ENCODE results near the gene TARP.
A peak's percentile ranks its signal among the peaks of the same experiment; 100 is the strongest.

The TARP gene

DNA sequence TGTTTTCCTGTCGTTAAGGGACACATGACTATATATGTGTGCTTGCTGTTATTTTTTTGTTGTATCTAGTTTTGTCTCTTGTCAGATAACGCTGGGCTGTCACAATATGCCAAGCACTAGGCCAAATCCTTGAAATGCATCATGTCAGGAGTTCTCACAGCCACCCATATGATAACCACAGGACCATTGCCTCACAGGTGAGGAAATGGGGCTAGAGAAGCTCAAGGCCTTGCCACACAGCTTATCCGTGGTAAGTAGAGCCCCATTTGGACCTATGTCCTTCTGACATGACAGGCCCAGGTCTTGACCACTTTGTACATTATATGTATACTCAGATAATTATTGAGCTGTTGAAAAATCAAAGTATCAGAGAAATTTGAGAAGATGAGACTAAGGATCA lies 42.0 kb upstream of the TARP start:
- CTCF ChIA-PET = interaction anchor here (1.6 to 7.1 kb wide), 4 partner anchors 16 to 207 kb away, joined by 4 to 116 read pairs (median 15); no protein-coding TSS in a partner anchor
- no peaks in the 10 kb centered on the region for H3K9me3 Mint-ChIP-seq (ENCODE audit: insufficient read depth)
- no peaks in the 10 kb centered on the region for H3K27me3 Mint-ChIP-seq (ENCODE audit: low read depth)
- peaks cover 57% of the 10 kb centered on the region for H3K4me1 Mint-ChIP-seq (ENCODE audit: low read depth)
- DNase-seq = no peak
- POLR2A ChIA-PET = interaction anchor here (1.0 kb wide), 1 partner anchor 15 kb away, joined by 6 read pairs; no protein-coding TSS in a partner anchor
- no peak for ATAC-seq
- H3K4me3 Mint-ChIP-seq = peak overlapping the region; percentile 46
- H3K36me3 Mint-ChIP-seq (ENCODE audit: low read depth) = no peaks in the 10 kb centered on the region
- H3K27ac Mint-ChIP-seq = no peak overlapping the region

DNA sequence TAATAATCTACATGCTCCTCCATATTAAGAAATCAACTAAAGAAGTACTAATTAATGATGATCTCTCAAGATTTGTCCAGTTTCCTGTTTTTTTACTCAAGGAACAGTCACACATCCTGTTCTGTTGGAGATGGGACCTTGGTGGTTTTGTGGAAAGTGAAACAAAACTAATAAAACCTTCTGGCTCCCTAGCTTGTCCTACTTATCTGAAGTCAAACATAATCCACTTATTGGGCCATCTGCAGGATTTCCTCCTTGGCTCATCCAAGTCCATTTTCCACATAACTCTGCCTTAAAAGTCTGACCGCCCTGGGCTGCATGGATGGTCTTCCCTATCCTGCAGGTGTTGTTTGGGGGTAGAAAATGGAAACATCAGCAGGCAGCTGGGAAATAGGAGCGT lies 39.4 kb upstream of the TARP start:
- POLR2A ChIA-PET = no interaction called here
- H3K9me3 Mint-ChIP-seq (ENCODE audit: insufficient read depth) = no peaks in the 10 kb centered on the region
- H3K27ac Mint-ChIP-seq = peak overlapping the region; percentile 63
- DNase-seq (no peak), ATAC-seq (no peak)
- CTCF ChIA-PET = interaction anchor here (1.0 to 4.3 kb wide), 3 partner anchors 18 to 97 kb away, joined by 3 to 23 read pairs (median 13); no protein-coding TSS in a partner anchor
- H3K4me1 Mint-ChIP-seq (ENCODE audit: low read depth) = peaks cover 56% of the 10 kb centered on the region
- no peaks in the 10 kb centered on the region for H3K36me3 Mint-ChIP-seq (ENCODE audit: low read depth)
- peak overlapping the region; percentile 53 for H3K4me3 Mint-ChIP-seq
- H3K27me3 Mint-ChIP-seq (ENCODE audit: low read depth) = no peaks in the 10 kb centered on the region

DNA sequence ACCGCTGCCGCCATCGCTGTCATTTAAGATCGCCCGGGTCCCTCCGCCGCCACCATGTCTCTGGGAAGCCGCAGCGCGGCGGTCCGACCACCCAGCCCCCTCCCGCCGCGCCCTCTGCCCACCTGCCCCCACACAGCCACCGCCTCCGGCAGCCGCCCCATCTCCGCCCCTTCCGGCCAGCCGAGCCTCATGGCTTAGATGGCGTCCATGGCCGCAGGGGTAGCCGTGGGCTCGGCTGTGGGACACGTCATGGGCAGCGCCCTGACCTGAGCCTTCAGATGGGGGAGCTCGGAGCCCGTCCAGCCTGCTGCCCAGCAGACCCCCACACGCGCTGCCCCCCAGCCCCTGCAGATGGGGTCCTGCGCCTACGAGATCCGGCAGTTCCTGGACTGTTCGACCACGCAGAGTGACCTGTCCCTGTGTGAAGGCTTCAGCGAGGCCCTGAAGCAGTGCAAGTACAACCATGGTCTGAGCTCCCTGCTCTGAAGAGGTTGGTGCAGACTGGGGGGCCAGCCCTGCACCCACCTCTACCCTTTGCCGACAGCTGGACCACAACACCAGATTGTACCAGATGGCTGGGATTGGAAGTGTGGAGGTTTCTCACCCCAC lies 38.0 kb upstream of the TARP start:
- Mint-ChIP-seq H3K9me3 (ENCODE audit: insufficient read depth) (no peaks in the 10 kb centered on the region), H3K36me3 (ENCODE audit: low read depth) (peaks cover 2% of the 10 kb centered on the region), H3K4me1 (ENCODE audit: low read depth) (peaks cover 61% of the 10 kb centered on the region), H3K27ac (peak overlapping the region; percentile 87), H3K27me3 (ENCODE audit: low read depth) (no peaks in the 10 kb centered on the region), H3K4me3 (peak overlapping the region; percentile 73)
- POLR2A ChIA-PET = no interaction called here
- CTCF ChIA-PET = interaction anchor here (1.0 to 1.6 kb wide), 3 partner anchors 24 to 96 kb away, joined by 5 to 6 read pairs (median 5); no protein-coding TSS in a partner anchor
- peak; percentile 38 for DNase-seq
- ATAC-seq = peak; percentile 38

GRCh38 chr7:38310591-38311101 lies 37.2 kb upstream of the TARP start:
- Mint-ChIP-seq H3K4me1 (ENCODE audit: low read depth) (peaks cover 66% of the 10 kb centered on the region), H3K36me3 (ENCODE audit: low read depth) (peaks cover 2% of the 10 kb centered on the region), H3K4me3 (peak overlapping the region; percentile 73), H3K27me3 (ENCODE audit: low read depth) (no peaks in the 10 kb centered on the region), H3K27ac (peak overlapping the region; percentile 87), H3K9me3 (ENCODE audit: insufficient read depth) (no peaks in the 10 kb centered on the region)
- DNase-seq (no peak), ATAC-seq (no peak)
- CTCF ChIA-PET = interaction anchor here (1.6 kb wide), 1 partner anchor 35 kb away, joined by 6 read pairs; no protein-coding TSS in a partner anchor
- POLR2A ChIA-PET = no interaction called here

- POLR2A ChIA-PET = no interaction called here
- Mint-ChIP-seq H3K9me3 (ENCODE audit: insufficient read depth) (no peaks in the 10 kb centered on the region), H3K27me3 (ENCODE audit: low read depth) (no peaks in the 10 kb centered on the region), H3K4me1 (ENCODE audit: low read depth) (peaks cover 71% of the 10 kb centered on the region), H3K27ac (peak overlapping the region; percentile 77), H3K36me3 (ENCODE audit: low read depth) (peaks cover 3% of the 10 kb centered on the region), H3K4me3 (peak overlapping the region; percentile 73)
- DNase-seq (peak; percentile 37), ATAC-seq (peak; percentile 38)
- CTCF ChIA-PET = interaction anchor here (0.8 to 2.9 kb wide), 4 partner anchors 9 to 93 kb away, joined by 3 to 19 read pairs (median 12); no protein-coding TSS in a partner anchor
These were observed 36.1 kb upstream of the TARP start for GRCh38 chr7:38309555-38309954.

DNA sequence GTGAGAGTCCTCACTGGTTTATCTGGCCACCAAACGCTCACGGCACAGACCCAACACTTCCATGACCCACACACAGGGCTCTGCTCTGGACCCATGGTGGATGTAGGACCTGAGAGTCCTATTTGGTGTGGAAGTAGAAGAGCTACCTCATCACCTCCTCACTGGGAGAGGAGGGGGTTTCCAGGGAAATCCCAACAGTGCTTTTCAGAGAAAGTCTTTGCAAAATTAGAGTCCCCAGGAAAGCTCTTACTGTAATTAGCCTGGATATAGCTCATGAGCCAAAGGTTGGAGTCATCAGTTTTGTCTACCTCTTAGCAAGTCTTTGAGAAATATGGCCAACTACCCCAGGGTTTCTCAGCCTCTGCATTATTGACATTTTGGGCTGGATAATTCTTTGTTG lies 34.7 kb upstream of the TARP start:
- Mint-ChIP-seq H3K4me3 (no peak overlapping the region), H3K27ac (peak overlapping the region; percentile 46), H3K27me3 (ENCODE audit: low read depth) (no peaks in the 10 kb centered on the region), H3K36me3 (ENCODE audit: low read depth) (peaks cover 3% of the 10 kb centered on the region), H3K4me1 (ENCODE audit: low read depth) (peaks cover 66% of the 10 kb centered on the region), H3K9me3 (ENCODE audit: insufficient read depth) (no peaks in the 10 kb centered on the region)
- ChIA-PET POLR2A (no interaction called here), CTCF (interaction anchor here (1.0 to 2.9 kb wide), 5 partner anchors 11 to 92 kb away, joined by 3 to 19 read pairs (median 10); no protein-coding TSS in a partner anchor)
- DNase-seq (no peak), ATAC-seq (no peak)

GRCh38 chr7:38307640-38308039 lies 34.2 kb upstream of the TARP start:
- H3K36me3 Mint-ChIP-seq (ENCODE audit: low read depth) = peaks cover 3% of the 10 kb centered on the region
- ATAC-seq = no peak
- POLR2A ChIA-PET = no interaction called here
- peaks cover 61% of the 10 kb centered on the region for H3K4me1 Mint-ChIP-seq (ENCODE audit: low read depth)
- no peak overlapping the region for H3K4me3 Mint-ChIP-seq
- H3K27me3 Mint-ChIP-seq (ENCODE audit: low read depth) = no peaks in the 10 kb centered on the region
- no peak overlapping the region for H3K27ac Mint-ChIP-seq
- no peak for DNase-seq
- CTCF ChIA-PET = interaction anchor here (1.0 to 2.9 kb wide), 4 partner anchors 11 to 91 kb away, joined by 5 to 19 read pairs (median 12); no protein-coding TSS in a partner anchor
- no peaks in the 10 kb centered on the region for H3K9me3 Mint-ChIP-seq (ENCODE audit: insufficient read depth)

DNA sequence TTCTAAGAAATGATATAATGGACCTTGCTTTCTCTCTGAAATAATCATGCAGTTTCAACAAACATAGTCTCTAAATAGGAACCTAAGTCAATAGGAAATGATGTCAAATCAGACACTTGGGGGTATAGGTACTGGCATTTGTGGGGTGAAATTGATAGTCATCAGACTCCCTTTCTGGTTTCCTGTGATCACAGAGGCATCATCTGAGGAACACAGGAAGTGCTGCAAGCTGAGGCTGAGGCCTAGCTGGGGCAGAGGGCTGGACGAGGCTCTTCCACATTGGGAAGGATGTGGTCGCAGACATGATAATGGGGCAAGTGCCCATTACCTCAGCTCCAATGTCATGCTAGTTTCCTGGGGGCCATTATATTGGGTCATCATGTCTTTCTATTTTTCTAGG lies 33.5 kb upstream of the TARP start:
- ATAC-seq = peak; percentile 54
- Mint-ChIP-seq H3K27me3 (ENCODE audit: low read depth) (no peaks in the 10 kb centered on the region), H3K9me3 (ENCODE audit: insufficient read depth) (no peaks in the 10 kb centered on the region), H3K4me3 (peak overlapping the region; percentile 60), H3K4me1 (ENCODE audit: low read depth) (peaks cover 59% of the 10 kb centered on the region), H3K27ac (peak overlapping the region; percentile 92), H3K36me3 (ENCODE audit: low read depth) (peaks cover 3% of the 10 kb centered on the region)
- CTCF ChIA-PET = interaction anchor here (2.9 kb wide), 1 partner anchor 29 kb away, joined by 14 read pairs; no protein-coding TSS in a partner anchor
- POLR2A ChIA-PET = no interaction called here
- DNase-seq = peak; percentile 56

GRCh38 chr7:38306171-38306570 lies 32.7 kb upstream of the TARP start:
- ATAC-seq (peak; percentile 28), DNase-seq (no peak)
- ChIA-PET POLR2A (no interaction called here), CTCF (interaction anchor here (0.6 to 1.3 kb wide), 3 partner anchors 13 to 90 kb away, joined by 3 to 5 read pairs (median 4); no protein-coding TSS in a partner anchor)
- H3K27ac Mint-ChIP-seq = peak overlapping the region; percentile 92
- peak overlapping the region; percentile 60 for H3K4me3 Mint-ChIP-seq
- peaks cover 62% of the 10 kb centered on the region for H3K4me1 Mint-ChIP-seq (ENCODE audit: low read depth)
- H3K9me3 Mint-ChIP-seq (ENCODE audit: insufficient read depth) = no peaks in the 10 kb centered on the region
- H3K36me3 Mint-ChIP-seq (ENCODE audit: low read depth) = peaks cover 3% of the 10 kb centered on the region
- H3K27me3 Mint-ChIP-seq (ENCODE audit: low read depth) = no peaks in the 10 kb centered on the region

GRCh38 chr7:38303866-38304265 lies 30.4 kb upstream of the TARP start:
- DNase-seq (no peak), ATAC-seq (no peak)
- peaks cover 8% of the 10 kb centered on the region for H3K36me3 Mint-ChIP-seq (ENCODE audit: low read depth)
- H3K4me1 Mint-ChIP-seq (ENCODE audit: low read depth) = peaks cover 53% of the 10 kb centered on the region
- no peaks in the 10 kb centered on the region for H3K9me3 Mint-ChIP-seq (ENCODE audit: insufficient read depth)
- peak overlapping the region; percentile 76 for H3K4me3 Mint-ChIP-seq
- H3K27me3 Mint-ChIP-seq (ENCODE audit: low read depth) = no peaks in the 10 kb centered on the region
- CTCF ChIA-PET = interaction anchor here (1.2 to 2.5 kb wide), 3 partner anchors 16 to 88 kb away, joined by 3 to 8 read pairs (median 7); no protein-coding TSS in a partner anchor
- POLR2A ChIA-PET = interaction anchor here (0.8 to 1.2 kb wide), 2 partner anchors 15 to 71 kb away, joined by 3 to 4 read pairs; no protein-coding TSS in a partner anchor
- peak overlapping the region; percentile 94 for H3K27ac Mint-ChIP-seq

- CTCF ChIA-PET = interaction anchor here (1.1 to 1.5 kb wide), 4 partner anchors 19 to 82 kb away, joined by 3 to 4 read pairs (median 3); no protein-coding TSS in a partner anchor
- no peaks in the 10 kb centered on the region for H3K27me3 Mint-ChIP-seq (ENCODE audit: low read depth)
- no peaks in the 10 kb centered on the region for H3K9me3 Mint-ChIP-seq (ENCODE audit: insufficient read depth)
- peaks cover 28% of the 10 kb centered on the region for H3K4me1 Mint-ChIP-seq (ENCODE audit: low read depth)
- ATAC-seq (peak; percentile 87), DNase-seq (peak; percentile 55)
- peaks cover 6% of the 10 kb centered on the region for H3K36me3 Mint-ChIP-seq (ENCODE audit: low read depth)
- POLR2A ChIA-PET = interaction anchor here (0.9 kb wide), 1 partner anchor 15 kb away, joined by 6 read pairs; no protein-coding TSS in a partner anchor
- peak overlapping the region; percentile 89 for H3K27ac Mint-ChIP-seq
- H3K4me3 Mint-ChIP-seq = peak overlapping the region; percentile 86
These were observed 26.7 kb upstream of the TARP start for GRCh38 chr7:38300175-38300574.

All from activated CD8-positive, alpha-beta T cell treated with anti-CD3 and anti-CD28 coated beads, Interleukin-2, amount 10 ng/mL, durations not matched to agents 7 days and 5 days (primary cell).